HG03575 (cell line): ENCODE results near the gene TTYH1.
"Not testable (repeated sequence)": the region's sequence is repeated elsewhere in the genome, so short reads cannot be mapped to it uniquely, and the experiment has no call there.

Experiments
- ATAC-seq: cut with Tn5 transposase; IDR thresholded peaks from one replicate; pipeline ENCODE4 v1.9.1; 2021; ENCODE audit not compliant: unreplicated experiment, insufficient number of reproducible peaks, low FRiP score; ENCODE audit errors: extremely low read depth

The TTYH1 gene

GRCh38 chr19:54465426-54466109, 50.3 kb downstream of the TTYH1 start:
- ATAC-seq, result no peak

DNA sequence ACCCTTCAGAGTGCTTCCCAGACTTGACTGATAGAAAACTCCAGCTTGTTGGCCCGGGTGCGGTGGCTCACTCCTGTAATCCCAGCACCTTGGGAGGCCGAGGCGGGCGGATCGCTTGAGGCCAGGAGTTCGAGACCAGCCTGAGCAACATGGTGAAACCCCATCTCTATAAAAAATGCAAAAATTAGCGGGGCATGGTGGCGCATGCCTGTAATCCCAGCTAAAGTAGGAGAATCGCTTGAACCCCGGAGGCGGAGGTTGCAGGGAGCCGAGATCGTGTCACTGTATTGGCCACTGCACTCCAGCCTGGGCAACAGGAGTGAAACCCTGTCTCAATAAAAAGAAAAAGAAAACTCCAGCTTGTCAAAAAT, 50.8 kb downstream of the TTYH1 start:
- not testable (repeated sequence) for ATAC-seq

- no peak for ATAC-seq
Measured at GRCh38 chr19:54469496-54469934, 54.3 kb downstream of the TTYH1 start.

DNA sequence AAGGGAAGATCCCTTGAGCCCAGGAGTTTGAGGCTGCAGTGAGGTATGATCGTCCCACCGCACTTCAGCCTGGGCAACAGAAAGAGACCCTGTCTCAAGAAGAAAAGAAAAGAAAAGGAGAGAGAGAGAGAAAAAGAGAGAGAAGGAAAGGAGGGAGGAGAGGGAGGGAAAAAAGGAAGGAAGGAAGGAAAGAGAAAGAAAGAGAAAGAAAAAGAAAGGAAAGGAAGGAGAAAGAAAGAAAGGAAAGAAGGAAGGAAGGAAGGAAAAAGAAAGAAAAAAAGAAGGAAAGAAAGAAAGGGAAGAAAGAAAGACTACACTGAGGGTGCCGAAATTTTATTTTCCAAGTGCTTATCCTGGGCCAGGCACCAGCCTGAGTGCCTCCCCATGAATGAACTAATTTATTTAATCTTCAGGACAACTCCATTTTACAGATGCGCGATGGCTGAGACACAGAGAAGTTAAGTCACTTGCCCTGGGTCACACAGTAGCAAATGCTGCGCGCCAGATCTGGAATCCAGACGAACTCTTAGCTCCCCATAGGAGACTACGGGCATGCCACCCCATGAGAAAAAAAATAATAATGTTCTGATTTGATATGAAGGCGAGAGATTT, 55.1 kb downstream of the TTYH1 start:
- no peak for ATAC-seq

DNA sequence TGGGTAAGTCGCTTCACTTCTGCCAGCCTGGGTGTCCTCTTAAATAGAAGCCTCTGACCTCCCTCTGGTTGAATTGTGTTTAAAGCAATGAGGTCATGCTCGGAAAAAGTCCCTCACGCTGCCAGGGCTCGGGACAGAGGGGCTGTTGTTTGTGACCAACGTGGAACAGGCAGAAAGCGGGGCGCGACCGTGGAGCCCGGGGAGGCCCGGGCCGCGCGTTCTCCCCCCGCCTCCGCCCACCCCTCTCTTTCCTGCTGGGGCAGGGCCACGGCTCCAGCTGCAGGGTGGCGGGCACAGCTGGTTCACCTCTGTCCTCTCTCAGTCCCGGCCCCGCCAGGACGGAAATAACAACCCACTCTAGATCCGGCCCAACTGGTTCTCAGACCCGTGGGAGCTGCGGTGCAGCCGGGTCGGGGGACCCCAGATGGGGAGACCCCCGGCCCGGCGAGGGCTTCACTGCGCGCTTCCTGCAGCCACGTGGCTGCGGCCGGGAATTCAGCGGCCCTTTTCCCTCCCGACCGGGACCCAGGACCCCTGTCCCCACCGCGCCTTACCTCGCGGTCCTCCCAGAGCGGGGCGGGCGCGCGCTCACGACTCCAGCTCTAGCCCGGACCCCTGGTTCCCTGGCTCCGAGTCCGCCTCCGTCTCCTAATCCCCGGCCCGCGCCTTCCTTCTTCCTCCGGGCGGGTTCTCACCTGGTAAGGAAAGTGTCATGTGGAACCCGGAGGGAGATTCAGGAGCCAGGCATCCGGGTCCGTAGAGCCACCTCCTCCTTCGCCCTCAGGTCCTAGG, 55.9 kb downstream of the TTYH1 start:
- ATAC-seq, result no peak

DNA sequence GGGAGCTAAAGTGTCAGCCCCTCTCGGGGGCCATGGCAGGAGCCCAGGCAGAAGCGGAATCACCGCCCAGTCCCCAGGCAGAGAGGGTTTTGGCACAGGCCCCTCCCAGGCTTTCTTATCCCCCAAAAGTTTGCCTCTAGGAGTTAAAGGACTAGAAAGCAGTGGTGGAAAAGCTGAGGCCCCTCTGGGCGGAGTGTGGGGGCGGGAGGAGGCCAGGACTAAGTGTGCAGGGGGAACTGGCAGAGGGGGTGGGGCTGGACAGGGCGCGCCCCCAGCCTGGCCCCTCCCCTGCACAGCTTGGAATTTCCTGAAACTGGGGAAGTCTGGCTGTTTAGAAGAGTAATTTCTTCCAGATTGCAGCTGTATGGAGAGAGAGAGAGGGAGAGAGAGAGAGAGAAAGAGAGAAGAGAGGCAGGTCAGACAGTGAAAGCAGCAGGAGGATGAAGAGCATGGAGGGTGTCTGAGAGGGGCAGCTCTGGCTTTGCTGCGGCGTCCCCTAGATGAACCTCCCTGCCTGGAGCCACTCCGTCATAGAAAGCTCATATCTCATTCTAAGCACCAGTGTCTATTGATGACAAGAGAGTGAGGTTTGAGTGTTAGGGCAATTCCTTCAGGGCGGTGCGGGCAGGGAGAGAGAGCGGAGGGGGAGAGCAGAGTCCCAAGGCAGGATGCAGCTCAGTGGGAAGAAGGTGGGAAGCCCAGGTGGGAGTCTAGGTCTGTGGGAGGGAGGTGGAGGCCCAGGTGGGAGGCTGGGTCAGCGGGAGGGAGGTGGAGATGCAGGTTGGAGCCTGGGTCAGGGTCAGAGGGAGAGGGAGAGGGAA, 58.0 kb downstream of the TTYH1 start, which contains the start of gene CDC42EP5:
CDC42EP5 (minus strand) TSS at position 226 of the 821 bp plus-strand sequence. CDS start 7,749 bp downstream, outside the sequence.
- no peak for ATAC-seq

DNA sequence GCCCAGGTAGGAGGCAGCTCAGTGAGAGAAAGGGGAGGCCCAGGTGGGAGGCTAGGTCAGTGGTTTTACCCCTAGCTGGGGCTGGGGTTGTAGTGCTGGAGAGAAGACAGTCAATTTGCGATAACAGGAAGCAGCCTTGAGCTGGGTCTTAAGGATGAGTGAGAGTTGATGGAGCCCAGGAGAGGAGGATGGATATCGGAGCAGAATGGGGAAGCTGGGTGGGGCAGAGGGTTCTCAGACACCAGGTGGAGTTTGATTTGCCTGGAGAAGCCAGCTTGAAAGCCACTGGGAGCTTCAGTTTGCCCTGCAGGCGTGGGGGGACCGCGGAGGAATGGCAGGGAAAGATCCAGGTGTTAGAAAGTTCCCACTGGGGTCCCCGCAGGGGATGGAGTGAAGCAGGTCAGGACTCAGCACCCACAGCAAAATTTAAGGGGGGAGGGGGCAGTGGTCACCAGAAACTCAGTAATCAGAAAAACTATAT, 58.7 kb downstream of the TTYH1 start:
- ATAC-seq, result no peak

DNA sequence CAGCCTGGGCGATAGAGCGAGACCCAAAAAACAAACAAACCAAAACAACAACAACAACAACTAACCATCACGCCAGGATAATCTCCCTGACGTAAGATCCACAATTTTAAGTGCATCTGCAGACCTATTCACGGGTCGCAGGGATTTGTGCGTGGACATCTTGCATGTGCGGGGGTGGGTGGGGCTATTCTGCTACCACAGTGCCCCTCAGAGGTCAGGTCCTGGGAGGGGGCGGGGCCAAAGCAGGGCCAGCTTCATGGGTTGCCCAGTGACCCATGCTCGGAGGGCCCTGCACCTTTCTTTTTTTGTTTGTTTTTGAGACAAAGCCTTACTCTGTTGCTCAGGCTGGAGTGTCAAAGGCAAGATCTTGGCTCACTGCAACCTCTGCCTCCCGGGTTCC, 60.4 kb downstream of the TTYH1 start:
- no peak for ATAC-seq

GRCh38 chr19:54477650-54478049, 62.4 kb downstream of the TTYH1 start:
- ATAC-seq, result no peak

GRCh38 chr19:54478677-54479266, 63.5 kb downstream of the TTYH1 start:
- no peak for ATAC-seq

- no peak for ATAC-seq
Measured at GRCh38 chr19:54480051-54480450, 64.8 kb downstream of the TTYH1 start.

- ATAC-seq, result no peak
Measured at GRCh38 chr19:54481326-54481930, 66.2 kb downstream of the TTYH1 start.

- ATAC-seq, result no peak
Measured at GRCh38 chr19:54482889-54483288, 67.6 kb downstream of the TTYH1 start.

- ATAC-seq, result no peak
Measured at GRCh38 chr19:54484451-54484850, 69.2 kb downstream of the TTYH1 start.

DNA sequence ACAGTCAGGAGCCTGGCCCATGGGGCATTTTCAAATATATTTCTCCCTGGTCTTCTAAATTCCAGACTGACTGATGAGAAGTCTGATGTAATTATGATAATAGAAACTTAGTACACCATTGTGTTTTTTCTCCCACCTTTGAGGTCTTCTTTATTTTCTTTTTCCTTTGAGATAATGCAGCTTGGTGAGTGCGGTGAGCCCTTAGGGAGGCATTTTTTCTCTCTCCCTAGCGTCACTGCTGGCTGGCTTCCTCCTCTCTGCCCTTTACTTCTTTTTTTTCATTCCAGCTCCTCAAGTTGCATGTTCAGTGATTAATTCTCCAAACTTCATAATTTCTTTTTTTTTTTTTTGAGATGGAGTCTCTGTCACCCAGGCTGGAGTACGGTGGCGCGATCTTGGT, 70.6 kb downstream of the TTYH1 start:
- no peak for ATAC-seq
